Activated CD8-positive, alpha-beta T cell treated with anti-CD3 and anti-CD28 coated beads, Interleukin-2, amount 10 ng/mL, durations not matched to agents 7 days and 5 days (primary cell): ENCODE results near the gene CD180. TPM values are rescaled to one million over a fixed set of nuclear protein-coding genes. Genes with fewer than 3 reads are reported as not detected.
"Not testable (repeated sequence)": the region's sequence is repeated elsewhere in the genome, so short reads cannot be mapped to it uniquely, and the experiment has no call there.

Experiments used
- ATAC-seq: fragments of 150-1000 bp; cut with Tn5 transposase; one replicate; pipeline ENCODE4 v1.10.0; 2021; ENCODE audit warnings: moderate library complexity
- CTCF ChIA-PET: fragments of 350-600 bp; sonication (Branson Sonifier 250); formaldehyde crosslinking; loops from one replicate; lab custom pipeline; 2021; ENCODE audit warnings: antibody characterized with exemption; lab: Charles Lee
- POLR2A ChIA-PET: fragments of 350-600 bp; sonication (Branson Sonifier 250); formaldehyde crosslinking; loops from one replicate; lab custom pipeline; 2021; ENCODE audit warnings: antibody characterized with exemption; lab: Charles Lee
- DNase-seq: peaks from one replicate; pipeline ENCODE4 v3.0.0-alpha.2; 2020
- H3K27ac Mint-ChIP-seq: one replicate; pipeline ENCODE4 v1.8.0; 2021; ENCODE audit warnings: mild to moderate bottlenecking, mixed read lengths
- H3K27me3 Mint-ChIP-seq: one replicate; pipeline ENCODE4 v1.8.0; 2021; ENCODE audit warnings: low read depth, mixed read lengths
- H3K36me3 Mint-ChIP-seq: one replicate; pipeline ENCODE4 v1.8.0; 2021; ENCODE audit warnings: low read depth, mixed read lengths
- H3K4me1 Mint-ChIP-seq: one replicate; pipeline ENCODE4 v1.8.0; 2021; ENCODE audit warnings: low read depth, mixed read lengths
- H3K4me3 Mint-ChIP-seq: one replicate; pipeline ENCODE4 v1.8.0; 2021; ENCODE audit warnings: mild to moderate bottlenecking, mixed read lengths
- H3K9me3 Mint-ChIP-seq: one replicate; pipeline ENCODE4 v1.8.0; 2022; ENCODE audit warnings: mixed read lengths; ENCODE audit not compliant: insufficient read depth
- total RNA-seq, 2 experiments: library from RNA; stranded (reverse); gene quantifications; one replicate each; pipeline ENCODE4 v1.2.3, GENCODE V29; 2021

CD180 gene
- total RNA-seq, 2 experiments from 2014 or later: not detected

- POLR2A ChIA-PET: interaction anchor here (1.0 kb wide), 1 partner anchor 32 kb away, joined by 3 read pairs; no protein-coding TSS in a partner anchor
Measured at GRCh38 chr5:67173959-67174358, 22.6 kb downstream of the CD180 start.

DNA sequence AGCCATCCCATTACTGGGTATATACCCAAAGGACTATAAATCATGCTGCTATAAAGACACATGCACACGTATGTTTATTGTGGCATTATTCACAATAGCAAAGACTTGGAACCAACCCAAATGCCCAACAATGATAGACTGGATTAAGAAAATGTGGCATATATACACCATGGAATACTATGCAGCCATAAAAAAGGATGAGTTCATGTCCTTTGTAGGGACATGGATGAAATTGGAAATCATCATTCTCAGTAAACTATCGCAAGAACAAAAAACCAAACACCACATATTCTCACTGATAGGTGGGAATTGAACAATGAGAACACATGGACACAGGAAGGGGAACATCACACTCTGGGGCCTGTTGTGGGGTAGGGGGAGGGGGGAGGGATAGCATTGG is 23.2 kb downstream of the CD180 start:
- DNase-seq, H3K27me3 Mint-ChIP-seq, H3K4me3 Mint-ChIP-seq, CTCF ChIA-PET, ATAC-seq, H3K27ac Mint-ChIP-seq: not testable (repeated sequence)
- Mint-ChIP-seq H3K4me1 (peaks cover 25% of the 10 kb centered on the region), H3K36me3 (peaks cover 40% of the 10 kb centered on the region), H3K9me3 (peaks cover 29% of the 10 kb centered on the region)
- POLR2A ChIA-PET: interaction anchor here (1.0 kb wide), 1 partner anchor 32 kb away, joined by 3 read pairs; no protein-coding TSS in a partner anchor

More at GRCh38 chr5:67173959-67174358, 22.6 kb downstream of the CD180 start:
- CTCF ChIA-PET: no interaction called here
- Mint-ChIP-seq H3K9me3 (peaks cover 33% of the 10 kb centered on the region), H3K4me3 (no peak overlapping the region), H3K36me3 (peaks cover 45% of the 10 kb centered on the region), H3K4me1 (peaks cover 27% of the 10 kb centered on the region), H3K27ac (no peak overlapping the region), H3K27me3 (no peaks in the 10 kb centered on the region)
- ATAC-seq: no peak
- DNase-seq: no peak

GRCh38 chr5:67170767-67171166 is 25.8 kb downstream of the CD180 start:
- Mint-ChIP-seq H3K36me3 (peaks cover 30% of the 10 kb centered on the region), H3K27me3 (no peaks in the 10 kb centered on the region), H3K4me1 (peaks cover 29% of the 10 kb centered on the region), H3K9me3 (peaks cover 9% of the 10 kb centered on the region), H3K27ac (no peak overlapping the region), H3K4me3 (no peak overlapping the region)
- ChIA-PET CTCF (interaction anchor here (18.0 kb wide), 1 partner anchor 36 kb away, joined by 441 read pairs; no protein-coding TSS in a partner anchor), POLR2A (interaction anchor here (7.5 kb wide), 1 partner anchor 33 kb away, joined by 177 read pairs; the partner anchor contains the start of gene CD180)
- ATAC-seq (no peak), DNase-seq (no peak)

- peak overlapping the region; percentile 99 for H3K27ac Mint-ChIP-seq
- peaks cover 42% of the 10 kb centered on the region for H3K36me3 Mint-ChIP-seq
- CTCF ChIA-PET: interaction anchor here (0.6 to 18.0 kb wide), 10 partner anchors 9 to 1543 kb away, joined by 3 to 441 read pairs (median 5); no protein-coding TSS in a partner anchor
- ATAC-seq (no peak), DNase-seq (no peak)
- peaks cover 45% of the 10 kb centered on the region for H3K4me1 Mint-ChIP-seq
- H3K4me3 Mint-ChIP-seq: peak overlapping the region; percentile 90
- POLR2A ChIA-PET: interaction anchor here (1.7 to 7.5 kb wide), 5 partner anchors 8 to 50 kb away, joined by 7 to 177 read pairs (median 33); partner anchors contain the start of gene CD180
- H3K9me3 Mint-ChIP-seq: no peaks in the 10 kb centered on the region
- no peaks in the 10 kb centered on the region for H3K27me3 Mint-ChIP-seq
Measured at GRCh38 chr5:67168069-67168468, 28.5 kb downstream of the CD180 start.

DNA sequence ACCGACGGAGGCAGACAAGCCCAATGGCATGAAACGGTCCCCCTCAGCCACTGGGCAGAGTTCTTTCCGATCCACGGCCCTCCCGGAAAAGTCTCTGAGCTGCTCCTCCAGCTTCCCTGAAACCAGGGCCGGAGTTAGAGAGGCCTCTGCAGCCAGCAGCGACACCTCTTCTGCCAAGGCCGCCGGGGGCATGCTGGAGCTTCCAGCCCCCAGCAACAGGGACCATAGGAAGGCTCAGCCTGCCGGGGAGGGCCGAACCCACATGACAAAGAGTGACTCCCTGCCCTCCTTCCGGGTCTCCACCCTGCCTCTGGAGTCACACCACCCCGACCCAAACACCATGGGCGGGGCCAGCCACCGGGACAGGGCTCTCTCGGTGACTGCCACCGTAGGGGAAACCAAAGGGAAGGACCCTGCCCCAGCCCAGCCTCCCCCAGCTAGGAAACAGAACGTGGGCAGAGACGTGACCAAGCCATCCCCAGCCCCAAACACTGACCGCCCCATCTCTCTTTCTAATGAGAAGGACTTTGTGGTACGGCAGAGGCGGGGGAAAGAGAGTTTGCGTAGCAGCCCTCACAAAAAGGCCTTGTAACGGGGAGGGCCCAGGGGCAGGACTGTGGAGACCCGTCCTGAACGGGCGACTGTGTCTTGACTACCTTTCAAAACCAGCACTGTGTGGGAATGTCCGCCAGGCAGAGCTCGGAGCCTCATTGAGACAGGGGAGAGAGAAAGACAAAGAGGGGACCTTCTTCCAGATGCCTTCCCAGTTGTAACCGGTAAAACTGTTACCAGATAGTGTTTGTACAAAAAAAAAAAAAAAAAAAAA is 29.9 kb downstream of the CD180 start:
- Mint-ChIP-seq H3K4me3 (peak overlapping the region; percentile 90), H3K27ac (peak overlapping the region; percentile 99), H3K4me1 (peaks cover 59% of the 10 kb centered on the region), H3K36me3 (peaks cover 53% of the 10 kb centered on the region), H3K27me3 (no peaks in the 10 kb centered on the region), H3K9me3 (no peaks in the 10 kb centered on the region)
- ChIA-PET POLR2A (interaction anchor here (0.6 to 7.5 kb wide), 15 partner anchors 10 to 1862 kb away, joined by 3 to 177 read pairs (median 4); partner anchors contain the start of gene CD180), CTCF (interaction anchor here (0.6 to 18.0 kb wide), 14 partner anchors 8 to 325 kb away, joined by 3 to 441 read pairs (median 5); no protein-coding TSS in a partner anchor)
- DNase-seq (peak; percentile 88), ATAC-seq (peak; percentile 70)

DNA sequence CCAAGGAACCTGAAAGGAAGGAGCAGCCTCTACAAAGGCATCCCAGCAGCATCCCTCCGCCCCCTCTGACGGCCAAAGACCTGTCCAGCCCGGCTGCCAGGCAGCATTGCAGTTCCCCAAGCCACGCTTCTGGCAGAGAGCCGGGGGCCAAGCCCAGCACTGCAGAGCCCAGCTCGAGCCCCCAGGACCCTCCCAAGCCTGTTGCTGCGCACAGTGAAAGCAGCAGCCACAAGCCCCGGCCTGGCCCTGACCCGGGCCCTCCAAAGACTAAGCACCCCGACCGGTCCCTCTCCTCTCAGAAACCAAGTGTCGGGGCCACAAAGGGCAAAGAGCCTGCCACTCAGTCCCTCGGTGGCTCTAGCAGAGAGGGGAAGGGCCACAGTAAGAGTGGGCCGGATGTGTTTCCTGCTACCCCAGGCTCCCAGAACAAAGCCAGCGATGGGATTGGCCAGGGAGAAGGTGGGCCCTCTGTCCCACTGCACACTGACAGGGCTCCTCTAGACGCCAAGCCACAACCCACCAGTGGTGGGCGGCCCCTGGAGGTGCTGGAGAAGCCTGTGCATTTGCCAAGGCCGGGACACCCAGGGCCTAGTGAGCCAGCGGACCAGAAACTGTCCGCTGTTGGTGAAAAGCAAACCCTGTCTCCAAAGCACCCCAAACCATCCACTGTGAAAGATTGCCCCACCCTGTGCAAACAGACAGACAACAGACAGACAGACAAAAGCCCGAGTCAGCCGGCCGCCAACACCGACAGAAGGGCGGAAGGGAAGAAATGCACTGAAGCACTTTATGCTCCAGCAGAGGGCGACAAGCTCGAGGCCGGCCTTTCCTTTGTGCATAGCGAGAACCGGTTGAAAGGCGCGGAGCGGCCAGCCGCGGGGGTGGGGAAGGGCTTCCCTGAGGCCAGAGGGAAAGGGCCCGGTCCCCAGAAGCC is 30.8 kb downstream of the CD180 start:
- POLR2A ChIA-PET: interaction anchor here (0.6 to 7.5 kb wide), 14 partner anchors 10 to 1863 kb away, joined by 3 to 177 read pairs (median 4); partner anchors contain the start of gene CD180
- peak overlapping the region; percentile 99 for H3K27ac Mint-ChIP-seq
- no peaks in the 10 kb centered on the region for H3K27me3 Mint-ChIP-seq
- DNase-seq (peak; percentile 94), ATAC-seq (peak; percentile 88)
- CTCF ChIA-PET: interaction anchor here (0.6 to 18.0 kb wide), 14 partner anchors 10 to 324 kb away, joined by 3 to 441 read pairs (median 5); no protein-coding TSS in a partner anchor
- peaks cover 59% of the 10 kb centered on the region for H3K36me3 Mint-ChIP-seq
- peaks cover 67% of the 10 kb centered on the region for H3K4me1 Mint-ChIP-seq
- no peaks in the 10 kb centered on the region for H3K9me3 Mint-ChIP-seq
- peak overlapping the region; percentile 90 for H3K4me3 Mint-ChIP-seq

DNA sequence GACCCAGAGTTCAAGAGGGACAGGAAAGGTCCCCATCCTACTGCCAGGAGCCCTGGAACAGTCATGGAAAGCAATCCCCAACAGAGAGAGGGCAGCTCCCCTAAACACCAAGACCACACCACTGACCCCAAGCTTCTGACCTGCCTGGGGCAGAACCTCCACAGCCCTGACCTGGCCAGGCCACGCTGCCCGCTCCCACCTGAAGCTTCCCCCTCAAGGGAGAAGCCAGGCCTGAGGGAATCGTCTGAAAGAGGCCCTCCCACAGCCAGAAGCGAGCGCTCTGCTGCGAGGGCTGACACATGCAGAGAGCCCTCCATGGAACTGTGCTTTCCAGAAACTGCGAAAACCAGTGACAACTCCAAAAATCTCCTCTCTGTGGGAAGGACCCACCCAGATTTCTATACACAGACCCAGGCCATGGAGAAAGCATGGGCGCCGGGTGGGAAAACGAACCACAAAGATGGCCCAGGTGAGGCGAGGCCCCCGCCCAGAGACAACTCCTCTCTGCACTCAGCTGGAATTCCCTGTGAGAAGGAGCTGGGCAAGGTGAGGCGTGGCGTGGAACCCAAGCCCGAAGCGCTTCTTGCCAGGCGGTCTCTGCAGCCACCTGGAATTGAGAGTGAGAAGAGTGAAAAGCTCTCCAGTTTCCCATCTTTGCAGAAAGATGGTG is 31.6 kb downstream of the CD180 start:
- H3K27ac Mint-ChIP-seq: peak overlapping the region; percentile 99
- H3K9me3 Mint-ChIP-seq: no peaks in the 10 kb centered on the region
- peaks cover 75% of the 10 kb centered on the region for H3K4me1 Mint-ChIP-seq
- peaks cover 62% of the 10 kb centered on the region for H3K36me3 Mint-ChIP-seq
- ChIA-PET CTCF (interaction anchor here (0.8 to 18.0 kb wide), 7 partner anchors 9 to 1088 kb away, joined by 3 to 441 read pairs (median 3); no protein-coding TSS in a partner anchor), POLR2A (interaction anchor here (1.1 to 7.5 kb wide), 6 partner anchors 16 to 160 kb away, joined by 3 to 177 read pairs (median 18); partner anchors contain the start of gene CD180)
- DNase-seq (no peak), ATAC-seq (no peak)
- H3K27me3 Mint-ChIP-seq: no peaks in the 10 kb centered on the region
- peak overlapping the region; percentile 90 for H3K4me3 Mint-ChIP-seq

DNA sequence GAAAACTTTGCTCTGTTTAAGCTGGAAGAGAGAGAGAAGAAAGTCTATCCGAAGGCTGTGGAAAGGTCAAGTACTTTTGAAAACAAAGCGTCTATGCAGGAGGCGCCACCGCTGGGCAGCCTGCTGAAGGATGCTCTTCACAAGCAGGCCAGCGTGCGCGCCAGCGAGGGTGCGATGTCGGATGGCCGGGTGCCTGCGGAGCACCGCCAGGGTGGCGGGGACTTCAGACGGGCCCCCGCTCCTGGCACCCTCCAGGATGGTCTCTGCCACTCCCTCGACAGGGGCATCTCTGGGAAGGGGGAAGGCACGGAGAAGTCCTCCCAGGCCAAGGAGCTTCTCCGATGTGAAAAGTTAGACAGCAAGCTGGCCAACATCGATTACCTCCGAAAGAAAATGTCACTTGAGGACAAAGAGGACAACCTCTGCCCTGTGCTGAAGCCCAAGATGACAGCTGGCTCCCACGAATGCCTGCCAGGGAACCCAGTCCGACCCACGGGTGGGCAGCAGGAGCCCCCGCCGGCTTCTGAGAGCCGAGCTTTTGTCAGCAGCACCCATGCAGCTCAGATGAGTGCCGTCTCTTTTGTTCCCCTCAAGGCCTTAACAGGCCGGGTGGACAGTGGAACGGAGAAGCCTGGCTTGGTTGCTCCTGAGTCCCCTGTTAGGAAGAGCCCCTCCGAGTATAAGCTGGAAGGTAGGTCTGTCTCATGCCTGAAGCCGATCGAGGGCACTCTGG is 32.6 kb downstream of the CD180 start:
- ChIA-PET POLR2A (interaction anchor here (1.1 to 7.5 kb wide), 4 partner anchors 17 to 159 kb away, joined by 3 to 177 read pairs (median 38); partner anchors contain the start of gene CD180), CTCF (interaction anchor here (0.6 to 18.0 kb wide), 5 partner anchors 43 to 1089 kb away, joined by 3 to 441 read pairs (median 3); no protein-coding TSS in a partner anchor)
- Mint-ChIP-seq H3K27ac (peak overlapping the region; percentile 99), H3K36me3 (peaks cover 62% of the 10 kb centered on the region), H3K27me3 (no peaks in the 10 kb centered on the region), H3K4me3 (peak overlapping the region; percentile 90), H3K4me1 (peaks cover 84% of the 10 kb centered on the region), H3K9me3 (no peaks in the 10 kb centered on the region)
- no peak for DNase-seq
- ATAC-seq: no peak

DNA sequence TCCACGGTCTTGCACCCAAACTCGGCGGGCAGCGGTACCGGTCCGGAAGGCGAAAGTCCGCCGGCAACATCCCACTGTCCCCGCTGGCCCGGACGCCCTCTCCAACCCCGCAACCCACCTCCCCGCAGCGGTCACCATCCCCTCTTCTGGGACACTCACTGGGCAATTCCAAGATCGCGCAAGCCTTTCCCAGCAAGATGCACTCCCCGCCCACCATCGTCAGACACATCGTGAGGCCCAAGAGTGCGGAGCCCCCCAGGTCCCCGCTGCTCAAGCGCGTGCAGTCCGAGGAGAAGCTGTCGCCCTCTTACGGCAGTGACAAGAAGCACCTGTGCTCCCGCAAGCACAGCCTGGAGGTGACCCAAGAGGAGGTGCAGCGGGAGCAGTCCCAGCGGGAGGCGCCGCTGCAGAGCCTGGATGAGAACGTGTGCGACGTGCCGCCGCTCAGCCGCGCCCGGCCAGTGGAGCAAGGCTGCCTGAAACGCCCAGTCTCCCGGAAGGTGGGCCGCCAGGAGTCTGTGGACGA is 33.3 kb downstream of the CD180 start:
- no peaks in the 10 kb centered on the region for H3K27me3 Mint-ChIP-seq

More for the DNA sequence above, 33.3 kb downstream of the CD180 start:
- no peak for DNase-seq
- H3K27ac Mint-ChIP-seq: peak overlapping the region; percentile 72
- H3K4me3 Mint-ChIP-seq: peak overlapping the region; percentile 90
- H3K9me3 Mint-ChIP-seq: no peaks in the 10 kb centered on the region
- no peak for ATAC-seq
- H3K4me1 Mint-ChIP-seq: peaks cover 86% of the 10 kb centered on the region
- ChIA-PET CTCF (interaction anchor here (0.6 to 18.0 kb wide), 4 partner anchors 36 to 156 kb away, joined by 3 to 441 read pairs (median 4); no protein-coding TSS in a partner anchor), POLR2A (interaction anchor here (1.2 to 7.5 kb wide), 3 partner anchors 40 to 52 kb away, joined by 4 to 177 read pairs (median 10); partner anchors contain the start of gene CD180)
- peaks cover 61% of the 10 kb centered on the region for H3K36me3 Mint-ChIP-seq
